GM19438 (cell line): ENCODE results near the gene PCMTD2.
A peak's percentile ranks its signal among the peaks of the same experiment; 100 is the strongest.
"Not testable (repeated sequence)": the region's sequence is repeated elsewhere in the genome, so short reads cannot be mapped to it uniquely, and the experiment has no call there.

Source experiments
- ATAC-seq: cut with Tn5 transposase; IDR thresholded peaks from one replicate; pipeline ENCODE4 v1.9.1; 2021; ENCODE audit warnings: low read depth; ENCODE audit not compliant: unreplicated experiment

PCMTD2 gene

DNA sequence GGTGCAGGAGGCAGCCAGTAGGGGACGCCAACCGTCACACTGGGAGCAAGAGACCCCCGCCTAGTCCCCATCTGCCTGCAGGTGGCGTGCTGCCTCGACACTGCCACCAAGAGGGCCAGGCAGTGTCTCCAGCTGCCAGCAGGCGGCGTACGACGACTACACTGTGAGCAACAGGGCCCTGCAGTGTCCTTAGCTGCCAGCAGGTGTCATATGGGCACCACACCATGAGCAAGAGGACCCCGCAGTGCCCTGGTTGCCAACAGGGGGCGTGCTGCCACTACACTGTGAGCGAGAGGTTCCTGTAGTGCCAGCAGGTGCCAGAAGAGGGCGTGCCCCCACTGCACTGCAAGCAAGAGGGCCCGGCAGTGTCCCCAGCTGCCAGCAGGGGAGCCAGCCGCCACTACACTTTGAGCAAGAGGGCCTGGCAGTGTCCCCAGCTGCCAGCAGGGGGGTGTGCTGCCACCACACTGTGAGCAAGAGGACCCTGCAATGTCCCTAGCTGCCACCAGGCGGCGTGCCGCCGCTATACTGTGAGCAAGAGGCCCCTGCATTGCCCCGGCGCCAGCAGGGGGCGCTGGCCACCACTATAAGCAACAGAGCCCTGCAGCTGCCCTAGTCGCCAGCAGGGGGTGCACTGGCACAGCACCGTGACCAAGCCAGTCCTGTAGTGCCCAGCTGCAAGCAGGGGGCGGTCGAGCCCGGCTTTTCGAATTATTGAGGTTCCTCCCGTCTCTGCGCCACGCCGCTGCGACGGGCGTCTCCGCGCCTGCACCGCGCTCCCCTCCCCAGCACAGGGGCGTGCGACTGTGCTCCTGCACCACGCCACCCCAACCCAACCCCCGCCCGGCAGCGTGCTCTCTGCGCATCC lies 30.3 kb downstream of the PCMTD2 start:
- peak; percentile 92 for ATAC-seq

DNA sequence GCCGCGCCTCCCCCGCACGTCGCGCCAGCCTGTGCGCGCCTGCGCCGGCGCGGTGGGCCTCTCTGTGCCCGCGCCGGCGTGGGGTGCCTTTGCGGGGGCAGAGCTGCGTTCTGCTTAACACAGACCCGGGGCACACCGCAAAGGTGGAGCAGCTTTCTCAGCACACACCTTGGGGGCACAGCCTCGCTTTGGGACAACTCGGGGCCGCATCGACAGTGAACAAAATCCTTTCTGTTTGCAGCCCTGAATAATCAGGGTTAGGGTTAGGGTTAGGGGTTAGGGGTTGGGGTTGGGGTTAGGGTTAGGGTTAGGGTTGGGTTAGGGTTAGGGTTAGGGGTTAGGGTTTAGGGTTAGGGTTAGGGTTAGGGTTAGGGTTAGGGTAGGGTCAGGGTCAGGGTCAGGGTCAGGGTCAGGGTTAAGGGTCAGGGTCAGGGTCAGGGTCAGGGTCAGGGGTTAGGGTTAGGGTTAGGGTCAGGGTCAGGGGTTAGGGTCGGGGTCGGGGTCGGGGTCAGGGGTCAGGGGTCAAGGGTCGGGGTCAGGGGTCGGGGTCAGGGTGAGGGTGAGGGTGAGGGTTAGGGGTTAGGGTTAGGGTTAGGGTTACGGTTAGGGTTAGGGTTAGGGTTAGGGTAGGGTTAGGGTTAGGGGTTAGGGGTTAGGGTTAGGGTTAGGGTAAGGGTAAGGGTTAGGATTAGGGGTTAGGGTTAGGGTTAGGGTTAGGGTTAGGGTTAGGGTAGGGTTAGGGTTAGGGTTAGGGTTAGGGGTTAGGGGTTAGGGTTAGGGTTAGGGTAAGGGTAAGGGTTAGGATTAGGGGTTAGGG lies 31.1 kb downstream of the PCMTD2 start:
- not testable (repeated sequence) for ATAC-seq

- ATAC-seq = not testable (repeated sequence)
Measured at GRCh38 chr20:64287264-64287590, 31.7 kb downstream of the PCMTD2 start.

- not testable (repeated sequence) for ATAC-seq
Measured at GRCh38 chr20:64292167-64292566, 36.6 kb downstream of the PCMTD2 start.

DNA sequence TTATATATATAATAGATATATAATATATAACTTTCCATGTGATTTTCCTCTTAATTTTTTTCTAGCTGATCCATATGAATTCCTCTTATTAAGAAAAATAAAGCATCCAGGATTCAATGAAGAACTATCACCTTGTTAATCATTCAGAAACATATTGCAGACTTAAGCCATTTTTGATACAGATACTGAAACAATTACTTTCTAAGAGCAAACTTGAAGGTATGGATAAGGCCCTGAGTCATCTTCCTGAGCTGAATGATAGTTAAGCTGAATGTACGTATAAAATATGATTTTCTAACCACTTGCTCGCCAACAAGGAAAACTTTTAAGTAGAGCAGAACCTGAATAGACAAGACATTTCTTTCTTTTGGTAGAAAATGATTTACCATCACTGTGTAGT lies 47.5 kb downstream of the PCMTD2 start:
- not testable (repeated sequence) for ATAC-seq

DNA sequence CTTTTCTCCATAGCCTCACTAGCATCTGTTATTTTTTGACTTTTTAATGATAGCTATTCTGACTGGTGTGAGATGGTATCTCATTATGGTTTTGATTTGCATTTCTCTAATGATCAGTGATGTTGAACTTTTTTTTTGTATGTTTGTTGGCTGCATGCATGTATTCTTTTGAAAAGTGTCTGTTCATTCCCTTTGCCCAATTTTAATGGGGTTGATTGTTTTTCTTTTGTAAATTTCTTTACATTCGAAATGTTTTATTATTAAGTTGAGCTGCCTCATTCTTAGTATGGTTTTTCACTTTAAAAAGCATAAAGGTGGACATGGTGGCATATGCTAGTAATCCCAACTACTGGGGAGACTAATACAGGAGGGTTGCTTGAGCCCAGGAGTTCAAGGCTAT lies 58.2 kb downstream of the PCMTD2 start:
- ATAC-seq = not testable (repeated sequence)

DNA sequence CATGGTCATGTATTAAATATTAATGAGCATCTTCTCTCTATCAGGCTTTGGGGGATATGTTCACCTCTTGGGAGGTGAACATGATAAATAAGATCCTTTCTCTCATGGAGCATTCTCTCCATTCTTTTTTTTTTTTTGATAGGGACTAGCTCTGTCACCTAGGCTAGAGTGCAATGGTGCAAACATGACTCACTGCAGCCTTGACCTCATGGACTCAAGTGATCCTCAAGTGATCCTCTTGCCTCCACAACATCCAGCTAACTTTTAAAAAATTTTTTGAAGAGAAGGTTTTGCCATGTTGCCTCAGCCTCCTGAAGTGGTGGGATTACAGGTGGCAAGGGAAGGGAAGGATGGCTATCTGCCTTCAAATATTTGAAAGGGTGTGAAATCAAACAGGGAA lies 59.8 kb downstream of the PCMTD2 start:
- not testable (repeated sequence) for ATAC-seq

GRCh38 chr20:64315884-64316283 lies 60.3 kb downstream of the PCMTD2 start:
- not testable (repeated sequence) for ATAC-seq

- not testable (repeated sequence) for ATAC-seq
Measured at GRCh38 chr20:64316415-64317083, 61.0 kb downstream of the PCMTD2 start.

- not testable (repeated sequence) for ATAC-seq
Measured at GRCh38 chr20:64317331-64317730, 61.8 kb downstream of the PCMTD2 start.

GRCh38 chr20:64318056-64318455 lies 62.5 kb downstream of the PCMTD2 start:
- ATAC-seq = not testable (repeated sequence)

DNA sequence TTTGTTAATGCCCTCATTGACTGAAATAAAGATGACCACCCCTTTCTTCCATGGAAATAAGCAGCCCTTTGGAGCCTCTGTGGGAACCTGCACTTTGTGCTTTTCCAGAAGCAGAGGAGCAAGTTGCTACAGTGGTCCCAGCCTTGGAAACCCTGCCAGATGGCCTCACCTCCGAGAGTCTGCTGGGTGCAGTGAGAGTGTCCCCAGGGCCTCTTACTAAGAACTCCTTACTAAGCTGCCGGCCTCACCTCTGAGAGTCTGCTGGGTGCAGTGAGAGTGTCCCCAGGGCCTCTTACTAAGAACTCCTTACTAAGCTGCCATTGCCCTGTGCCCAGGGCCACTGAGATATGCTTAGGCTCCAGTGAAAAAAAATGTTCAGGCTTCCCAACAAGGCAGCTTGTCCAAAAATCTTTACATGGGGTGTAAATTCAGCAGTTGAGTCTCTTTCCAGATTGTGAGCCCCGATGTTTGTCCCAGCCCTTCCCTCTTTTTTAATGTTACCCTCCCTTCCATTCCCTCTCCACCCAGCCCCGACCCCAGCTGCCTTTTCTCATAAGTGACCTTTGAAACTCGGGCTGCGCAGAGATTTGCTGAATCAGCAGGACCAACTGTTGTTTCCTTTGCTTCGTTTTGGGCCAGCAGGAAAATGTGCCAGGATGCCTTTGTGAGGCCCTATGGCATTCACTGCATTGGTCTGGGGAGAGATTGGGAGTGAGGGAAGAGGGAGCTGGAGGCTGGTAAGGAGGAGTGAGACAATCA lies 66.7 kb downstream of the PCMTD2 start:
- not testable (repeated sequence) for ATAC-seq
